Inflammatory macrophage (primary cell): Measurements from ENCODE around the gene SNX6.
"Not testable (repeated sequence)": the region's sequence is repeated elsewhere in the genome, so short reads cannot be mapped to it uniquely, and the experiment has no call there.

ENCODE experiments used
- DNase-seq, 2 donors: peaks; one replicate each; pipeline ENCODE4 v3.0.0-alpha.2; 2020 to 2022

The SNX6 gene

DNA sequence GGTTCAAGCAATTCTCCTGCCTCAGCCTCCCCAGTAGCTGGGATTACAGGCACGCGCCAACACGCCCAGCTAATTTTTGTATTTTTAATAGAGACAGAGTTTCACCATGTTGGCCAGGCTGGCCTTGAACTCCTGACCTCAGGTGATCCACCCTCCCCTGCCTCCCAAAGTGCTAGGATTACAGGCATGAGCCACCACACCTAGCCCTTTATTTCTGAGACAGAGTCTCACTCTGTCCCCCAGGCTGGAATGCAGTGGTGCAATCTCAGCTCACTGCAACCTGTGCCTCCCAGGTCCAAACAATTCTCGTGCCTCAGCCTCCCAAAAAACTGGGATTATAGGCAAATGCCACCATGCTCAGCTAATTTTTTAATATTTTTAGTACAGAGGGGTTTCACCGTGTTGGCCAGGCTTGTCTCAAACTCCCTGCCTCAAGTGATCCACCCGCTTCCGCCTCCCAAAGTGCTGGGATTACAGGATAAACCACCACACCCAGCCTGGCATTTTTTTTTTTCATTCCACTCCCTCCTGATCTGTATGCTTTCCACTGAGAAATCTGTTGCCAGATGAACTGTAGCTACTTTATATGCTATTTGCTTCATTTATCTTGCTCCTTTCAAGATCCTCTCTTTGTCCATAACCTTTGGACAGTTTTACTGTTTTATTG lies 109.5 kb downstream of the SNX6 start:
- not testable (repeated sequence) for DNase-seq
